NCI-H2196 (cell line): ENCODE data around the gene MSGN1.
A peak's percentile ranks its signal among the peaks of the same experiment; 100 is the strongest.

Experiments used
- DNase-seq: peaks from one replicate; lab custom pipeline; 2025; ENCODE audit not compliant: unreplicated experiment; lab: John Stamatoyannopoulos, UW

Gene MSGN1

DNA sequence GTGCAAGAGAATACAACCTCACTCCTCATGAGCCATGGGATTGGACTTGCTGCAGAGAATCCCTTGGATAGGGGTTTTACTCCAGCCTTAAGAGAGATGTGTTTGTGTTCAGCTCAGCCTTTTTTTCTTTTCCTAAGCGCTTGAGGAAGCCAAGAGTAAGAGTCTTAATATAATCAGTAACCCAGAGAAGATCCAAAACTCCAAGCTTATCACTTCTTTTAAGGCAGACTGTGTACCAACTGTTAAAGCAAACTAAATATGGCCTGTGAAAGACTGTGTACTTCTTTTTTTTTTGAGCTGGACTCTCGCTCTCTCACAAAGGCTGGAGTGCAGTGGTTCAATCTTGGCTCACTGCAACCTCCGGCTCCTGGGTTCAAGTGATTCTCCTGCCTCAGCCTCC lies 30.4 kb downstream of the MSGN1 start:
- no peak for DNase-seq

DNA sequence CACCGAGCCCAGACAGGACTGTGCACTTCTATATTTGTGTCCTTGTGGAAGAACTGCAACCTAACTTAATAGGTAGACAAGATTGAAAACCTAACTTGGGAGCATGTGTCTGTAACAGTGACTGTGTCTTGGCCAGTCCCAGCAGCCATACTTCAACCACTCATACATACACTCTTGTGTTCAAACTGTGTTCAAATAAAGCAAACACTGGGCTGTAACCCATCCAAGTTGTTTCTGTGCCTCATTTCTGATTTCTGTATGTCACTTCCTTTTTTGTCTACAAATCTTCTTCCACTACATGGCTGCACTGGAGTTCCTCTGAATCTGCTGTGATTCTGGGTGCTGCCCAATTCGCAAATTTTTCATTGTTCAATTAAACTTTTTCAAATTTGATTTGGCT lies 31.0 kb downstream of the MSGN1 start:
- DNase-seq: no peak

DNA sequence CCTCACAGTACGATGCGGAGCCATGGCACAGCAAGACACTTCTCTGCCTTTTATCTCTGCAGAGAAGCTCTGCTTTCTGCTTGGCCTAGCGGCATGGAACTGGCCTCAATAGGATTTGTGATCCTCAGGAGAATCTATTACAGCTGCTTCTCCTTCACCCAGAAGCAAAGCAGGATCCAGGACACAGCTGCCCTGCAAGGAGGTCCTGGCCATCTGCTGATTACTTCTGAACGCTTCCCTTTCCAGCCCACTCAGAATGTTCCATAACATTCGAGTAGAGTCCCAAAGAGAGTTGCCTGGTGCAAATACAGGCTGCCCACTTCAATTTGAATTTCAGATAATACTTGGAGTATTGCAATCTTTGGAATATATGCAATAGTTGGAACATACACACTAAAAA lies 33.0 kb downstream of the MSGN1 start:
- no peak for DNase-seq

GRCh38 chr2:17850151-17850550 lies 33.9 kb downstream of the MSGN1 start:
- no peak for DNase-seq

GRCh38 chr2:17851731-17852585 lies 35.7 kb downstream of the MSGN1 start:
- DNase-seq: peak; percentile 63

DNA sequence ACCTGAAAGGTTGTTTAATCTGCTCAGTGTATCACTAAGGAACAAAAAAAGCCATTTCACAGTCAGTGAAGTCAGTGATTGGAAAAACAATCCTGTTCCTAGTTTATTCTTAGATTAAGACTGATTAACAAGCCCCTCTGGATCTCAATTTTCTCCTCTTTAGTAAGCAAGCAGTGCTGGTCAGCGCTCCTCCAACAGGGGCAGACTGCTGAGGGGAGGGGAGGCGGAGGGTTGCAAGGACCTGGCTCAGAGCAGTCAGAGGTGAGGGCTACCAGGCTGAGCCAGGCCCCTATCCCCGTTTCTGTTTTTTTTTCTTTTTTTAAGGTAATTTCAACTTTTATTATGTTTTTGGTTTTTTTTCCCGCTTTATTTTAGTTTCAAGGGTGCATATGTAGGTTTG lies 37.5 kb downstream of the MSGN1 start:
- DNase-seq: no peak

DNA sequence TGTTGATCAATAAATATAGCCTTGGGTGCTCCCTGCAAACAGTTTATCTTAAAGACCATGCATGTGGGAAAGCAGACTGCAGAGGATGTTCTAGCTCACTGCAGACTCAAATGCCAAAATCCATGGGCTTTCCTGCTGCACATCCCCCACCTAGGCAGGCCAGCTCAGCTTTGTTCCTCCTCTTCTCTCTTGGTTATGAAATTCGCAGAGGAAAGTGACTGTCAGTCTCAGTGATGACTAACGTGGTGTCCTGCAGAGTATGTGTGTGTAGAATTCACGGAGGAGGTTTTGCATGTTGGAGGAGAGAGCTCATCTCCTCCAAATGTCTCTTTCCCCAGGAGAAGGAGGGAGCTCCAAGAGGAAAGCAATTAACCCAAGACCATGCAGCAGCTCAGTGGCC lies 40.8 kb downstream of the MSGN1 start:
- DNase-seq: no peak

- no peak for DNase-seq
Observed at GRCh38 chr2:17858064-17858463, 41.8 kb downstream of the MSGN1 start.

- no peak for DNase-seq
Observed at GRCh38 chr2:17863539-17863938, 47.3 kb downstream of the MSGN1 start.

DNA sequence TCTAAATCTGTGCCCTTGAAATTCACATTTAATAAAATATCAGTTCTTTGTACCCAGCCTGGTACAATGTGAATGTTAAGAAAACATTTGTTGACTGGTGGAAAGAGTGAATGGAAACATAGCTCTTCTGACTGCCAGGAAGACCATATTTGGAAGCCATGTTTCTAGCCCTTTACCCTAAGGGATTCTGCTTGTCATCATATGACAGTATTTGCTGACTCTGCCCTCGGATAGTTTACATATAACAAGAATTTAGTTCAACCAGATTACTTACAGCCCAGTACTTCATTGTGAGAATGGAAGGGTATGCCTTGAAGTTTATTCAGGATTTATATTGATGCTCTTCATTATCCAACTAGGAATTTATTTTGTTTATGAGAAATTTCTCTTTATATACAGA lies 48.4 kb downstream of the MSGN1 start:
- no peak for DNase-seq

- no peak for DNase-seq
Observed at GRCh38 chr2:17867133-17867532, 50.9 kb downstream of the MSGN1 start.
